Measurements from ENCODE around the gene C1QTNF4.

DNA sequence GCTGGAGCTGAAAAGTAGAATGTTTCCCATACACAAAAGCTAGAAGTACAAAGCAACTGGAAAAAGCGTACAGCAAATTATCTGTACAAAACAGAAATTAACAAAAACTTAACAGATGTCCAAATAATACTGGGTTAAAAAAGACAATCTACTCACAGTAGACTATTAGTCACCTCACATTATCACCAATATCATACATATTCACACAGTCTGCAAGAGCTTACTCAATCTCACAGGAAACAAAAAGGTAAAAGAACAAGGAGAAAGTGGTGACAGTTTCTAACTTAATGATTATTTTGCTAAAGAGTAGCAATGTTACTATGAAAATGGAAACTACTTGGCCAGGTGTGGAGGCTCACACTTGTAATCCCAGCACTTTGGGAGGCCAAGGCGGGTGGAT, 53.1 kb downstream of the C1QTNF4 start:
- TF ChIP-seq, protein P1, sequence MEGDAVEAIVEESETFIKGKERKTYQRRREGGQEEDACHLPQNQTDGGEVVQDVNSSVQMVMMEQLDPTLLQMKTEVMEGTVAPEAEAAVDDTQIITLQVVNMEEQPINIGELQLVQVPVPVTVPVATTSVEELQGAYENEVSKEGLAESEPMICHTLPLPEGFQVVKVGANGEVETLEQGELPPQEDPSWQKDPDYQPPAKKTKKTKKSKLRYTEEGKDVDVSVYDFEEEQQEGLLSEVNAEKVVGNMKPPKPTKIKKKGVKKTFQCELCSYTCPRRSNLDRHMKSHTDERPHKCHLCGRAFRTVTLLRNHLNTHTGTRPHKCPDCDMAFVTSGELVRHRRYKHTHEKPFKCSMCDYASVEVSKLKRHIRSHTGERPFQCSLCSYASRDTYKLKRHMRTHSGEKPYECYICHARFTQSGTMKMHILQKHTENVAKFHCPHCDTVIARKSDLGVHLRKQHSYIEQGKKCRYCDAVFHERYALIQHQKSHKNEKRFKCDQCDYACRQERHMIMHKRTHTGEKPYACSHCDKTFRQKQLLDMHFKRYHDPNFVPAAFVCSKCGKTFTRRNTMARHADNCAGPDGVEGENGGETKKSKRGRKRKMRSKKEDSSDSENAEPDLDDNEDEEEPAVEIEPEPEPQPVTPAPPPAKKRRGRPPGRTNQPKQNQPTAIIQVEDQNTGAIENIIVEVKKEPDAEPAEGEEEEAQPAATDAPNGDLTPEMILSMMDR (IDR thresholded peaks at IDR 0.05; ENCODE audit: insufficient read depth, low read depth, low read length): no peak
- TF ChIP-seq EZH2 (IDR thresholded peaks at IDR 0.05; ENCODE audit: insufficient read depth, low read length): no peak
